ENCODE data around the gene SOWAHA. TPM values are rescaled to one million over a fixed set of nuclear protein-coding genes. Genes with fewer than 3 reads are reported as not detected.

Gene SOWAHA
- total RNA-seq, 1 experiment from 2014 or later, result not detected

DNA sequence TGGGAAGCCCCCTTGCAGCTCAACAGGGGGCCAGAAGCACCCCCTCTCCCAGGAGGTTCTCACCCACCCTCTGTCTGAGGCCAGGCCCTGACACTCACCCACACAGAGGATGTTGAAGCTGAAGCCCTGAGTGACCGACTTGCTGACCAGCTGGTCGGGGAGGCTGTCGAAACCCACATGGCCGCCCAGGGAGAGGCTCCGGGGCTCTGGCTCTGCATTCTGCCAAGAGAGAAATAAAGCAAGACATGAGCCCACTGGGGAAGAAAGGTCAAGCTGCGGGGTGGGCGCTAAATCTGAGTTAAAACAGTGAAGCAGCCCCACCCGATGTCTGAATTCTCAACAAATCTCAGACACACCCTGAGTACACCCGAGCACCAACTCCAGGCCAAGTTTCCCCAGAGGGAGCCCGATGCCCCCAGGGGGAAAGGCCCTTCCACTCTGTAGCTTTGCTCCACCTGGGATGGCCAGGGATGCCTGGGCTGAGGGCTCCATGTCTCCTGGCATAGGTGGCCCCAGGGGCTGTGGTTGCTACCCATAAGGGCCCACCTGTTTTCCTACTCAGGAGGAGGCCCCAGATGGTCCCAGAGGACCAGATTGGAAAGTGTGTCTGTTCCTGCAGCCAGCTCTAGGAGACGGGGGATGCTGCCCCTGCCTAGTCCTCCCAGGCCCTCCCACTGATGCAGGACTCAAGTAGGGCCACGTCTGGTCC is 47.6 kb upstream of the SOWAHA start:
- H3K27ac ChIP-seq, result no peak overlapping the region
- BruUV-seq (replicated peaks), result no TSS peak
- H3K36me3 ChIP-seq (ENCODE audit: low read depth), result no peaks in the 10 kb centered on the region
- H3K4me1 ChIP-seq (replicated peaks; ENCODE audit: insufficient read depth), result no peaks in the 10 kb centered on the region
- H3K9me2 ChIP-seq (ENCODE audit: insufficient read depth), result no peaks in the 10 kb centered on the region
- H2AFZ ChIP-seq, result no peak overlapping the region
- no peak for TF ChIP-seq EZH2 (IDR thresholded peaks at IDR 0.05; ENCODE audit: low read depth)
- TF ChIP-seq, protein P1, sequence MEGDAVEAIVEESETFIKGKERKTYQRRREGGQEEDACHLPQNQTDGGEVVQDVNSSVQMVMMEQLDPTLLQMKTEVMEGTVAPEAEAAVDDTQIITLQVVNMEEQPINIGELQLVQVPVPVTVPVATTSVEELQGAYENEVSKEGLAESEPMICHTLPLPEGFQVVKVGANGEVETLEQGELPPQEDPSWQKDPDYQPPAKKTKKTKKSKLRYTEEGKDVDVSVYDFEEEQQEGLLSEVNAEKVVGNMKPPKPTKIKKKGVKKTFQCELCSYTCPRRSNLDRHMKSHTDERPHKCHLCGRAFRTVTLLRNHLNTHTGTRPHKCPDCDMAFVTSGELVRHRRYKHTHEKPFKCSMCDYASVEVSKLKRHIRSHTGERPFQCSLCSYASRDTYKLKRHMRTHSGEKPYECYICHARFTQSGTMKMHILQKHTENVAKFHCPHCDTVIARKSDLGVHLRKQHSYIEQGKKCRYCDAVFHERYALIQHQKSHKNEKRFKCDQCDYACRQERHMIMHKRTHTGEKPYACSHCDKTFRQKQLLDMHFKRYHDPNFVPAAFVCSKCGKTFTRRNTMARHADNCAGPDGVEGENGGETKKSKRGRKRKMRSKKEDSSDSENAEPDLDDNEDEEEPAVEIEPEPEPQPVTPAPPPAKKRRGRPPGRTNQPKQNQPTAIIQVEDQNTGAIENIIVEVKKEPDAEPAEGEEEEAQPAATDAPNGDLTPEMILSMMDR (conservative IDR thresholded peaks at IDR 0.05), result no peak
- H3K4me2 ChIP-seq, result no peak overlapping the region
- H4K20me1 ChIP-seq (ENCODE audit: insufficient read depth), result no peaks in the 10 kb centered on the region
- H3K27me3 ChIP-seq (ENCODE audit: insufficient read depth, low read depth), result no peaks in the 10 kb centered on the region
- DNase-seq, result no peak
- ChIA-PET POLR2A (ENCODE audit: unreplicated experiment) (no interaction called here), CTCF (interaction anchor here (0.6 kb wide), 1 partner anchor 255 kb away, joined by 9 read pairs; no protein-coding TSS in a partner anchor)
- H3K79me2 ChIP-seq (ENCODE audit: low read depth), result no peaks in the 10 kb centered on the region
- no peaks in the 10 kb centered on the region for H3F3A ChIP-seq (ENCODE audit: insufficient read depth, low read depth)
- H3K4me3 ChIP-seq, result no peak overlapping the region
- intact Hi-C loops (cut with micrococcal nuclease; ENCODE audit: unreplicated experiment), result no loop called here
- no peaks in the 10 kb centered on the region for H3K9me3 ChIP-seq (ENCODE audit: insufficient read depth, low read depth)

DNA sequence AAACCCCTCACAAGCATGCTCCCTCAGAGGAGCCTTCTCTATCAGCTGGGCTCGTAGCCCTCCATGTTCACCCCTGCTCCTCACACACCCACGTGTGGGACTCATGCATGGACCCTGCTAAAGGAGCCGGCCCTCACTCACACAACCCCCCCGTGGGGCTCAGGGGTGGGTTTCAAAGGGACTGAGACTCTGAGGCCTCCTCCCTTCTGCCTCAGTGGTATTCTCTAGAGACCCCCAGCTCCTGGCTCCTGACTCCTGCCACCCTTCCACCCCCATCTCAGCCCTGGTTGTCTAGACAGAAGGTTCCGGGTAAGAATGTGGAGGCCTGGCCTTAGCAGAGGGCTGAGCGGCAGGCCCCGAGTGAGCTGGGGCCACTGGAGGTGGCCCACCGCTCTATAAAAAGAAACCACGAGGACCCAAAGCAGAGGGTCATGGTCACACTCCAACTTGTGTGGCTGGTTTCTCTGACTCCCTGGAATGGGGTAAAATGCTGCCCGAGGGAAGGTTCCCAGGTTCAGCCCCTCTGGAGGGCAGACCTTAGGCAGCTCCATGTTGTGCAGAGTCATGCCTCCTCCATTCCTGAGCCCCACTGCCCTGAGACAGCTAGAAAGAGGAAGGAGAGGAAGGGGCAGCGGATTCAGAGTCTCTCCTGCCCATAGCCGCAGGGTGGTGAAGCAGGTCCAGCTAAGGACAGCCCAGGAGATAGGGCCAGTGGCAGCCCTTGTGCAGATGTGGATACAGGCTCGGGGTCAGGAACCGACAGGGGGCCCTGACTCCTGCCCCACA is 46.9 kb upstream of the SOWAHA start:
- ChIA-PET POLR2A (ENCODE audit: unreplicated experiment) (no interaction called here), CTCF (no interaction called here)
- Histone ChIP-seq H4K20me1 (ENCODE audit: insufficient read depth) (no peaks in the 10 kb centered on the region), H3K27me3 (ENCODE audit: insufficient read depth, low read depth) (no peaks in the 10 kb centered on the region), H3K4me1 (replicated peaks; ENCODE audit: insufficient read depth) (no peaks in the 10 kb centered on the region), H3K36me3 (ENCODE audit: low read depth) (no peaks in the 10 kb centered on the region), H3K4me3 (no peak overlapping the region), H3K9me3 (ENCODE audit: insufficient read depth, low read depth) (no peaks in the 10 kb centered on the region), H3K9me2 (ENCODE audit: insufficient read depth) (no peaks in the 10 kb centered on the region), H2AFZ (no peak overlapping the region), H3K4me2 (no peak overlapping the region), H3K27ac (no peak overlapping the region), H3F3A (ENCODE audit: insufficient read depth, low read depth) (no peaks in the 10 kb centered on the region), H3K79me2 (ENCODE audit: low read depth) (no peaks in the 10 kb centered on the region)
- DNase-seq, result no peak
- TF ChIP-seq, protein P1 (conservative IDR thresholded peaks at IDR 0.05), result no peak
- TF ChIP-seq EZH2 (IDR thresholded peaks at IDR 0.05; ENCODE audit: low read depth), result no peak
- BruUV-seq (replicated peaks), result no TSS peak
- intact Hi-C loops (cut with micrococcal nuclease; ENCODE audit: unreplicated experiment), result no loop called here

DNA sequence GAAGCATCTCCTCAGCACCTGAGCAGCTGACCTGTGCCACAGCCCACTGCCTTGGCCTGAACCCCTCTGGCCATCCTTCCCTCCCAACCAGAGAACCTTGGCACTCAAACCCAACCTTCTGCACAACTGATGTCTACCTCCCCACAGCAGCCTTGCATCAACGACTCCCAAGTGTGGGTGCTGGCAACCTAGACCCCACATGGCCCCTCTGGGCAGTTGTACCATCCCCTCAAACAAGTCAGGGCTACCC is 46.4 kb upstream of the SOWAHA start:
- TF ChIP-seq, protein P1 (conservative IDR thresholded peaks at IDR 0.05), result no peak
- TF ChIP-seq EZH2 (IDR thresholded peaks at IDR 0.05; ENCODE audit: low read depth), result no peak
- intact Hi-C loops (cut with micrococcal nuclease; ENCODE audit: unreplicated experiment), result no loop called here
- H3K4me1 ChIP-seq (replicated peaks; ENCODE audit: insufficient read depth), result no peaks in the 10 kb centered on the region
- no peak for DNase-seq
- H2AFZ ChIP-seq, result no peak overlapping the region
- H3K79me2 ChIP-seq (ENCODE audit: low read depth), result no peaks in the 10 kb centered on the region
- no peaks in the 10 kb centered on the region for H3F3A ChIP-seq (ENCODE audit: insufficient read depth, low read depth)
- no peaks in the 10 kb centered on the region for H3K27me3 ChIP-seq (ENCODE audit: insufficient read depth, low read depth)
- no peaks in the 10 kb centered on the region for H3K36me3 ChIP-seq (ENCODE audit: low read depth)
- H3K4me3 ChIP-seq, result no peak overlapping the region
- no TSS peak for BruUV-seq (replicated peaks)
- no peak overlapping the region for H3K27ac ChIP-seq
- H3K4me2 ChIP-seq, result no peak overlapping the region
- H4K20me1 ChIP-seq (ENCODE audit: insufficient read depth), result no peaks in the 10 kb centered on the region
- H3K9me3 ChIP-seq (ENCODE audit: insufficient read depth, low read depth), result no peaks in the 10 kb centered on the region
- CTCF ChIA-PET, result interaction anchor here (0.5 kb wide), 1 partner anchor 52 kb away, joined by 3 read pairs; no protein-coding TSS in a partner anchor
- no peaks in the 10 kb centered on the region for H3K9me2 ChIP-seq (ENCODE audit: insufficient read depth)
- POLR2A ChIA-PET (ENCODE audit: unreplicated experiment), result no interaction called here

Data from PC-9 (cell line).